H1 (cell line): ENCODE results near the gene VSNL1. TPM values are rescaled to one million over a fixed set of nuclear protein-coding genes. Genes with fewer than 3 reads are reported as not detected.

Source experiments
- CTCF ChIA-PET: fragments of 300-600 bp; sonication (Branson Sonifier 250); formaldehyde crosslinking; loops from one replicate; lab custom pipeline; 2021; ENCODE audit not compliant: partially characterized antibody; lab: Charles Lee
- POLR2A ChIA-PET: fragments of 300-600 bp; sonication (Branson Sonifier 250); formaldehyde crosslinking; loops from one replicate; lab custom pipeline; 2021; ENCODE audit warnings: inconsistent platforms; ENCODE audit not compliant: partially characterized antibody; lab: Charles Lee
- DNase-seq, 2 experiments: peaks; one replicate each; pipeline versions ENCODE4 v3.0.0 to v3.0.0-alpha.2; 2010 to 2022; ENCODE audit warnings: low spot score in 2 of 2, low read depth in 1 of 2, mixed read lengths in 1 of 2
- FAIRE-seq: peaks from 2 replicates; lab custom pipeline; 2011; peaks lifted over from hg19 to GRCh38; lab: Jason Lieb, UNC
- H2AFZ ChIP-seq: 2 replicates; pipeline ENCODE4 v1.8.1; 2012; ENCODE audit warnings: low read length, inconsistent platforms
- H2AK5ac ChIP-seq: 2 replicates; pipeline ENCODE4 v1.6.1; 2013; ENCODE audit warnings: low read depth, low read length
- H2BK120ac ChIP-seq: replicated peaks from 2 replicates; pipeline ENCODE3; 2013; ENCODE audit warnings: low read depth, low read length, inconsistent platforms
- H2BK12ac ChIP-seq: 2 replicates; pipeline ENCODE4 v1.6.1; 2013; ENCODE audit warnings: low read depth, low read length
- H2BK15ac ChIP-seq: 2 replicates; pipeline ENCODE4 v1.6.1; 2013; ENCODE audit warnings: low read length
- H2BK20ac ChIP-seq: 2 replicates; pipeline ENCODE4 v1.6.1; 2013; ENCODE audit warnings: low read length
- H2BK5ac ChIP-seq: 2 replicates; pipeline ENCODE4 v1.6.1; 2013; ENCODE audit warnings: low read depth, low read length
- H3K14ac ChIP-seq: 2 replicates; pipeline ENCODE4 v1.6.1; 2013; ENCODE audit warnings: inconsistent platforms; ENCODE audit not compliant: insufficient read length
- H3K18ac ChIP-seq: 2 replicates; pipeline ENCODE4 v1.6.1; 2013; ENCODE audit warnings: low read length; ENCODE audit errors: extremely low read depth
- H3K23ac ChIP-seq: 2 replicates; pipeline ENCODE4 v1.6.1; 2013; ENCODE audit warnings: inconsistent platforms; ENCODE audit not compliant: insufficient read length
- H3K23me2 ChIP-seq: 2 replicates; pipeline ENCODE4 v1.6.1; 2013; ENCODE audit warnings: low read depth, low read length
- H3K27ac ChIP-seq: 2 replicates; pipeline ENCODE4 v1.6.1; 2011; ENCODE audit warnings: low read depth, low read length, inconsistent platforms
- H3K27me3 ChIP-seq, 4 experiments: replicated peaks in 1 of 4; 1 replicate in 1 of 4; 2 replicates in 3 of 4; pipeline versions ENCODE4 v1.6.1 to v1.8.1; 2011 to 2013; ENCODE audit warnings: low read length in 3 of 4, mild to moderate bottlenecking in 3 of 4, inconsistent platforms in 2 of 4, mixed read lengths in 2 of 4, moderate library complexity in 1 of 4; ENCODE audit not compliant: control insufficient read depth in 3 of 4, insufficient read depth in 3 of 4; ENCODE audit errors: extremely low read depth in 1 of 4
- H3K36me3 ChIP-seq, 4 experiments: 2 replicates each; pipeline versions ENCODE4 v1.6.1 to v1.8.1; 2011 to 2013; ENCODE audit warnings: mild to moderate bottlenecking in 4 of 4, low read length in 3 of 4, moderate library complexity in 2 of 4, control low read depth in 1 of 4, inconsistent platforms in 1 of 4; ENCODE audit not compliant: insufficient read depth in 4 of 4, control insufficient read depth in 2 of 4
- H3K4ac ChIP-seq: replicated peaks from 2 replicates; pipeline ENCODE3; 2013; ENCODE audit warnings: low read length, low read depth, mixed read lengths, inconsistent platforms; ENCODE audit not compliant: insufficient read length
- H3K4me1 ChIP-seq, 4 experiments: replicated peaks in 1 of 4; 1 replicate in 1 of 4; 2 replicates in 3 of 4; pipeline versions ENCODE4 v1.6.1 to v1.8.1; 2011 to 2013; ENCODE audit warnings: low read length in 3 of 4, inconsistent platforms in 2 of 4, mixed read lengths in 1 of 4; ENCODE audit not compliant: insufficient read depth in 4 of 4, control insufficient read depth in 3 of 4
- H3K4me2 ChIP-seq, 2 experiments: 2 replicates each; pipeline versions ENCODE4 v1.6.1 to v1.8.1; 2011 to 2013; ENCODE audit warnings: low read depth in 2 of 2, low read length in 2 of 2, control low read depth in 1 of 2, inconsistent platforms in 1 of 2, mild to moderate bottlenecking in 1 of 2; ENCODE audit not compliant: insufficient read depth in 1 of 2
- H3K4me3 ChIP-seq, 4 experiments: fragments of 200-600, 300-600 bp in 1 of 4; sonication (generic), shearing (Covaris generic), sonication (Bioruptor Twin) in 1 of 4; 2 replicates each; pipeline versions ENCODE4 v1.5.1 to v1.8.1; 2011 to 2016; ENCODE audit warnings: low read length in 4 of 4, low read depth in 3 of 4, control low read depth in 2 of 4, inconsistent platforms in 2 of 4, mild to moderate bottlenecking in 2 of 4, mixed read lengths in 1 of 4, moderate library complexity in 1 of 4; ENCODE audit not compliant: insufficient read depth in 2 of 4; ENCODE audit errors: extremely low read depth in 1 of 4
- H3K56ac ChIP-seq: replicated peaks from 2 replicates; pipeline ENCODE3; 2013; ENCODE audit warnings: low read depth, mild to moderate bottlenecking, mixed read lengths, low read length, inconsistent platforms; ENCODE audit not compliant: insufficient read length
- H3K79me1 ChIP-seq: 2 replicates; pipeline ENCODE4 v1.6.1; 2013; ENCODE audit warnings: low read depth, low read length, control low read depth
- H3K79me2 ChIP-seq, 2 experiments: 2 replicates each; pipeline versions ENCODE4 v1.6.1 to v1.8.1; 2012 to 2013; ENCODE audit warnings: low read length in 2 of 2, mild to moderate bottlenecking in 2 of 2, inconsistent platforms in 1 of 2; ENCODE audit not compliant: insufficient read depth in 2 of 2, control insufficient read depth in 1 of 2
- H3K9ac ChIP-seq, 4 experiments: replicated peaks in 1 of 4; 1 replicate in 1 of 4; 2 replicates in 3 of 4; pipeline versions ENCODE4 v1.6.1 to v1.8.1; 2011 to 2013; ENCODE audit warnings: low read depth in 3 of 4, low read length in 3 of 4, control low read depth in 2 of 4, mild to moderate bottlenecking in 2 of 4, moderate library complexity in 2 of 4, inconsistent platforms in 1 of 4; ENCODE audit errors: extremely low read depth in 1 of 4
- H3K9me3 ChIP-seq, 2 experiments: 2 replicates each; pipeline versions ENCODE4 v1.6.1 to v1.8.1; 2012 to 2013; ENCODE audit warnings: mild to moderate bottlenecking in 2 of 2, moderate library complexity in 2 of 2, control low read depth in 1 of 2, inconsistent platforms in 1 of 2, low read depth in 1 of 2, low read length in 1 of 2, mixed read lengths in 1 of 2; ENCODE audit not compliant: insufficient read depth in 2 of 2
- H4K20me1 ChIP-seq, 2 experiments: replicated peaks in 1 of 2; 2 replicates each; pipeline versions ENCODE3 to v1.8.1; 2011 to 2013; ENCODE audit warnings: inconsistent platforms in 2 of 2, low read length in 2 of 2, mild to moderate bottlenecking in 1 of 2; ENCODE audit not compliant: insufficient read depth in 2 of 2, control insufficient read depth in 1 of 2
- H4K5ac ChIP-seq: 2 replicates; pipeline ENCODE4 v1.6.1; 2013; ENCODE audit warnings: low read length, low read depth, mixed read lengths, inconsistent platforms; ENCODE audit not compliant: insufficient read length
- H4K8ac ChIP-seq: 2 replicates; pipeline ENCODE4 v1.8.0; 2013; ENCODE audit warnings: mild to moderate bottlenecking, moderate library complexity, low read length, inconsistent platforms; ENCODE audit not compliant: insufficient read depth; ENCODE audit errors: extremely low read depth
- H4K91ac ChIP-seq: replicated peaks from 2 replicates; pipeline ENCODE3; 2013; ENCODE audit warnings: low read length, mixed read lengths, inconsistent platforms; ENCODE audit not compliant: insufficient read length
- CBX5 ChIP-seq: fragments of 300-800, 300-1000 bp; sonication (generic); IDR thresholded peaks from 2 replicates; pipeline ENCODE4 v1.7.1; 2016; ENCODE audit warnings: antibody characterized with exemption, low read length, low read depth
- CBX8 ChIP-seq: fragments of 300-800, 300-1000 bp; sonication (generic); IDR thresholded peaks from 2 replicates; pipeline ENCODE4 v1.7.1; 2016; ENCODE audit warnings: low read depth, low read length, borderline replicate concordance
- CHD2 ChIP-seq: IDR thresholded peaks from 2 replicates; pipeline ENCODE4 v1.6.1; 2012; ENCODE audit warnings: low read length, improper control_type of control experiment
- FOSL1 ChIP-seq: IDR thresholded peaks from 2 replicates; pipeline ENCODE4 v1.6.1; 2011; ENCODE audit warnings: mild to moderate bottlenecking, low read depth, low read length, moderate library complexity; ENCODE audit not compliant: insufficient read depth
- GTF2F1 ChIP-seq: IDR thresholded peaks from 2 replicates; pipeline ENCODE4 v1.6.1; 2012; ENCODE audit warnings: low read depth, low read length, improper control_type of control experiment, borderline replicate concordance
- KDM4A ChIP-seq: IDR thresholded peaks from one replicate; pipeline ENCODE4 v1.7.1; 2012; ENCODE audit warnings: low read depth, mild to moderate bottlenecking, moderate library complexity, low read length, inconsistent platforms; ENCODE audit not compliant: severe bottlenecking
- PHF8 ChIP-seq: fragments of 200-600 bp; sonication (generic); conservative IDR thresholded peaks from 2 replicates; pipeline ENCODE4 v1.7.1; 2012; ENCODE audit warnings: low read depth, mild to moderate bottlenecking, inconsistent platforms, low read length, moderate library complexity
- WGBS, 2 experiments: shearing (Covaris generic) in 1 of 2; methylation state at CpG; one replicate each; pipeline versions ENCODE4 v1.1.6 to v1.1.7; 2013 to 2015; ENCODE audit warnings: low lambda C conversion rate in 2 of 2, mixed read lengths in 2 of 2, inconsistent platforms in 1 of 2, low coverage in 1 of 2, missing lambda C conversion rate in 1 of 2; ENCODE audit not compliant: insufficient replicate concordance in 2 of 2, insufficient coverage in 1 of 2, insufficient read length in 1 of 2; ENCODE audit errors: extremely low coverage in 1 of 2, missing lambda C conversion rate in 1 of 2; 5-methylcytosine and 5-hydroxymethylcytosine counted together
- polyA plus RNA-seq, 7 experiments: library from polyadenylated mRNA; depleted of rRNA in 3 of 7; stranded (reverse) in 5 of 7; unstranded in 2 of 7; fragments of >200 nt in 5 of 7; fragments of 200-250 nt in 2 of 7; gene quantifications; 1 replicate in 5 of 7; 2 replicates in 1 of 7; 4 replicates in 1 of 7; pipeline versions ENCODE4 v1.2.1 to v1.2.3, GENCODE V29; 2011 to 2013; ENCODE audit warnings: missing spikeins in 2 of 7, mixed read lengths in 2 of 7
- total RNA-seq: library from RNA; stranded (reverse); fragmentation: NEBNext Ultra II Directional; extraction: Animal tissue kit (Norgen Biotek cat#: 25700); gene quantifications from 2 replicates; pipeline ENCODE4 v1.2.1, GENCODE V29; 2021

The VSNL1 gene
- total and polyA plus RNA-seq, 2 of the 8 experiments (the other 6 are each of a cell fraction or from before 2014, with no cell fraction given): 49.4 to 108 TPM

- TF ChIP-seq CBX5: no peak
- TF ChIP-seq PHF8: no peak
- no peak for TF ChIP-seq KDM4A
- no peak for TF ChIP-seq GTF2F1
- no peak for TF ChIP-seq FOSL1
- no peak for TF ChIP-seq CBX8
- TF ChIP-seq CHD2: no peak
- Histone ChIP-seq H3K56ac (no peak overlapping the region), H2BK20ac (no peak overlapping the region), H2BK120ac (no peak overlapping the region), H3K9ac (no peak overlapping the region), H2BK15ac (no peak overlapping the region), H2AFZ (no peak overlapping the region), H3K4me1 (peaks cover 0 to 18% (median 13%) of the 10 kb centered on the region in 4 experiments; a peak in 5 of 7 replicates), H3K4me3 (no peak overlapping the region), H4K8ac (no peak overlapping the region), H4K91ac (no peak overlapping the region), H3K79me1 (no peaks in the 10 kb centered on the region; the same call in 1 of the 2 replicates), H3K4ac (no peak overlapping the region), H3K14ac (no peak overlapping the region), H2BK12ac (no peak overlapping the region), H3K27ac (no peak overlapping the region), H3K9me3 (no peaks in the 10 kb centered on the region), H3K79me2 (peaks cover 0 to 22% of the 10 kb centered on the region in 2 experiments; a peak in 2 of 4 replicates), H3K27me3 (no peaks in the 10 kb centered on the region), H2BK5ac (no peak overlapping the region), H3K23me2 (no peaks in the 10 kb centered on the region), H3K18ac (no peak overlapping the region), H4K5ac (no peak overlapping the region), H4K20me1 (no peaks in the 10 kb centered on the region), H2AK5ac (no peak overlapping the region), H3K23ac (no peak overlapping the region), H3K36me3 (peaks cover 0 to 12% (median 3%) of the 10 kb centered on the region in 4 experiments; a peak in 4 of 8 replicates), H3K4me2 (no peak overlapping the region)
- no peak for FAIRE-seq
- POLR2A ChIA-PET: no interaction called here
- no peak for DNase-seq
- 87% methylated on average over 6 of the region's 6 CpGs; no CpG with 5 or more reads in 1 of the 2 experiments for WGBS, 2 experiments
- CTCF ChIA-PET: no interaction called here
Measured at GRCh38 chr2:17593841-17594491, 53.5 kb downstream of the VSNL1 start.
